Measurements from ENCODE around the gene RPTOR.
"Not testable (repeated sequence)": the region's sequence is repeated elsewhere in the genome, so short reads cannot be mapped to it uniquely, and the experiment has no call there.

RPTOR gene

DNA sequence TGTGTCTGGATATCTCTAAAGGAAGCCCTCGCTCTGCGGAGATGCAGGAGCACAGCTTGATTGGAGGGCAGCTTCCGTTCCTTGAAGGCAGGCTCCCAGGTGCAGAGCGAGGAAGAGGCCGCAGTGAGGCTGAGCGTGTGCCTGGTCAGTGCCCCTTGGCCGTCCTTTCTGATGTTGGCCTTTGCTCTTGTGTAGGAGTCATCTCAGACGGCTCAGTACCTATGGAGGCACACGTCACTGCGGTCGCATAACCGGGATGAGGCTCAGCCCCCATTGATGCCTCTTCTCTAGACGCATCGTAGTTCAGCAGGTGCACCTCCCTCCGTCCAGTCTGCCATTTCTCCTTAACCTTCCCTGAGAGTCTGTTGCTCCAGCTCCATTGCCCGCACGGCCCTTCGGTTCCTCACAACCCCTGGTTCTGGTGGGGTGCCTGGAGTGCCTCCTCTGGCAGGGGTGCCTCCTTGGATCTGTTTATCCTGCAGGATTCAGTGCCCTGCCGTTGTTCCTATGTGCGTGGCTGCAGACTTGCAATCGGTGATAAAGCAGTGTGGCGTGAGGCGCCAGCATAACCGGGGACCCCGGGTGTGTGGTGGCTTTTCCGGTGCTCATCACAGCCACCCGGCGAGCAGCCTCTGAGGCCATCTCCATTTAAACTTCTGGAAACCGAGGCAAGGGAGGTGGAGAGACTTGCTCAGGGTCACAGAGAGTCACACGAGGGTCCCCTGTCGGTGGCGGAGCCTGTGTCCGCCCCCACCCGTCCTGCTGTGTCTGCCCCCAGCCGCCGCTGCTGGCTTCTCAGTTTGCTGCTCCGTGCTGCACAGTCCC is 258.2 kb downstream of the RPTOR start:
- DNase-seq: no peak

DNA sequence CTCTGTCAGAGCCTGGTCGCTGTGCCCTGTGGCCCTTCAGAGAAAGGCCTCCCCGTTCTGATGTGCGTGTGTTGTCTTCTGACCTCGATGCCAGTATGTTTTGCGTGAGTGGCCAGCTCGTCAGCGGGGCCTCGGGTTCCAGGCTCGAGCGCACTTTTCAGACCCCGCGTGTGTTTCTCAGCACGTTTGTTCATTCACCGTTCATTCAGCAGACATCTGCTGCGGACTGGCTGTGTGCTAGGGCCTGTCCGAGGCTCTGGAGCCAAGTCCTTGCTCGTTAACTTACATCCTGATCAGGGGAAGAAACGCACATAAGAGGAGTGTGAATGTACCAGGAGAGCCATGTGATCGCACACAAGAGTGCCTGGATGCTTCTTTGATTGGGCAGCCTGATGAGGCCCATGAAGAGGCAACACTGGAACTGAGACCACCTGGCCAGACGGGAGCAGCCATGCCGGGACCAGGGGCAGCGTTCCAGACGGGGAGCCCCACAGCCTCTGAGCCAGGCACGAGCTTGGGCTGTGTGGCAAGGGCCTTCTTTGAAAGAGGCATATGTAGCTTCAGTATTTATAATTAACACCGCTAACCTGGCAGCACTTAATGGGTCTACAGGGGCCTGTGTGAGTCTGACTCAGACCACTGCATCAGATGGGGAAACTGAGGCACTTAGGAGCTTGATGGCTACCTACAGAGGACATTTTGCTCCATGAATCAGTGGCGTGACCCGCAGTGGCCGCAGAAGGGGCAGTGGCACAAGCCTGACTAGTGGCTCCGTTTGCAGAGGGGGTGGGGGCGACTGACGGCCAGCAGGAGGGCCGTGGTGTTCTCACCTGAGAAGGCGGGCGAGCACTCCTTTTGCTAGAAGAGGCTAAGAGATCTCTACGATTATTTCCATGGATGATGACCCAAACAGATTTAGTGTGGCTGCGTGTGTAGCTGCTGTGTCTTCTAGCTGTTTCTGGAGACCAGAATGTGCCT is 259.1 kb downstream of the RPTOR start:
- DNase-seq: no peak

DNA sequence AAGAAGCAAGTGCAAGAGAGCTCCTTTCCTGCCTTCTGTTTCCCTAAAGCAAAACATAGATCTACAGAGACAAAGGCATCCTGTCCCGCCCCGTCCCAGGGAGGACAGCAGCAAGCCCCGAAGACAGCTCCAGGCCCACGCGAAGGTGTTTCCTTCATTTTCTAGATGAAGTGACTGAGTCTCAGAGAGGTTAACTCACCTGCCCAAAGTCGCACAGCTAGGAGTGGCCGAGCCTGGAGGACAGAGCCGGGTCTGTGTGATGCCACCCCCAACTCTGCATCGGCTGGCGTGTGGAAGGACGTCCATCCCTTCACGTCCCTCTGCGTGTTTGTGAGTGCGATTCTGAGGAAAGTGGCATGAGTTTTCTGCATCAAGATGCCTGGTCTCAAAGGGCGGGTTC is 259.8 kb downstream of the RPTOR start:
- DNase-seq: no peak

DNA sequence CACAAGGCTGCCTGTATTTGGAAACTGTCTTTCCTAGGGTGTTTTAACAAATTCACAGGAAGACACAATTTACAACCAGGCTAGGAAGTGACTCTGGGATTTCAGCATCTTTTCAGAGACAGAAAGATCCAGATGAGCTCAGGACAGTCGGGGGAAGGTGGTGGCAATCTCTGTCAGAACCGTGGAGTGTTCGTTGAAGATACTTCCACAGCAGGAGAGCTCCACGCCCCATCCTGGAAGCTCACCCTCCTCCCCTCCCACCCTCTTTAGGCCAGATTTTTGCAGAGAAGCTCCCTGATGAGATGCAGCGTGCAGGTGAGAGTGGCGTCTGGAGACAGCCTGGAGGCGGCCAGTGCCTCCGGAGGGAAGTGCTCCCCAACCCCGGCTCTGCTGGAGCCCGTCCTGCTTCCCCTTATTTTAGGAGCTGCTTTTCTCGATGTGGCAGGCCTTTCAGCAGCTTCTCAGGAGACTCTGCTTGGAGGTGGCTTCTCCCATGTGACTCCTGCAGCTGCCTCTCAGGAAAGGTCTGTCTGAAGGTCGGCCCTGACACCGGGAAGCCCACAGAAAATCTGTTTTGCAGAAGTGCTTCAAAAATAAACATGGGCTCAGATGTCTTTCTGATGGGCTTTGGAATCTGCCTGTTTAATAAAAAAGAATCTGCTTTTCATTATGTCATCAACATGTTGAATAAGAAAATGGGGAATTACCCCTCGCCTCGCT is 260.6 kb downstream of the RPTOR start:
- no peak for DNase-seq

DNA sequence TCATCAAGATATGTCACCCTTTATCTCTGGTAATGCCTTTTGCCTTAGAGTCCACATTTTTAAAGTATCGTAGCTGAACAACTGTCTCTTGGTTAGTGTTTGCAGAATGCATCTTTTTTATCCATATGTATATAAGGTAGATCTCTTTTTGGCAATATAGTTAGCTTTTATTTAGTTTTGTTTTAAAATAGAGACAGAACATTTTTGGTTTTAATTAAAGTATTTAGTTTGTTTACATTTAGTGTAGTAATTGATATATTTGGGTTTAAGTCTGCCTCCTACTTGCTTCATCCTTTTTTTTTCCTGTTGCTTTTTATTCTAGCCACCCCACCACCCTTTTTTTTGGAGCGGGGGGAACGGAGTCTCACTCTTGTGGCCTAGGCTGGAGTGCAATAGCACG is 262.4 kb downstream of the RPTOR start:
- DNase-seq: no peak

DNA sequence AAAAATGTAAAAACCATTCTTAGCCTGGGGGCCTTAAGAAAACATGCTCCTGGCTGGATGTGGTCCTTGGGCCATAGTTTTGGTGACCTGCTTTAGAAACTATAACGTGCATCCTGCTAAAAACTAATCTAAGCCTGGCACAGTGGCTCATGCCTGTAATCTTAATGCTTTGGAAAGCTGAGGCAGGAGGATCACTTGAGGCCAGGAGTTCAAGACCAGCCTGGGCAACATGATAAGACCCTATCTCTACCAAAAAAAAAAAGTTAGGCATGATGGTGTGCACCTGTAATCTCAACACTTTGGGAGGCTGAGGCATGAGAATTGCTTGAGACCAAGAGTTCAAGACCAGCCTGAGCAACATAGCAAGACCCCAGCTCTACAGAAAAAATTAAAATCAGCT is 263.2 kb downstream of the RPTOR start:
- DNase-seq: no peak

DNA sequence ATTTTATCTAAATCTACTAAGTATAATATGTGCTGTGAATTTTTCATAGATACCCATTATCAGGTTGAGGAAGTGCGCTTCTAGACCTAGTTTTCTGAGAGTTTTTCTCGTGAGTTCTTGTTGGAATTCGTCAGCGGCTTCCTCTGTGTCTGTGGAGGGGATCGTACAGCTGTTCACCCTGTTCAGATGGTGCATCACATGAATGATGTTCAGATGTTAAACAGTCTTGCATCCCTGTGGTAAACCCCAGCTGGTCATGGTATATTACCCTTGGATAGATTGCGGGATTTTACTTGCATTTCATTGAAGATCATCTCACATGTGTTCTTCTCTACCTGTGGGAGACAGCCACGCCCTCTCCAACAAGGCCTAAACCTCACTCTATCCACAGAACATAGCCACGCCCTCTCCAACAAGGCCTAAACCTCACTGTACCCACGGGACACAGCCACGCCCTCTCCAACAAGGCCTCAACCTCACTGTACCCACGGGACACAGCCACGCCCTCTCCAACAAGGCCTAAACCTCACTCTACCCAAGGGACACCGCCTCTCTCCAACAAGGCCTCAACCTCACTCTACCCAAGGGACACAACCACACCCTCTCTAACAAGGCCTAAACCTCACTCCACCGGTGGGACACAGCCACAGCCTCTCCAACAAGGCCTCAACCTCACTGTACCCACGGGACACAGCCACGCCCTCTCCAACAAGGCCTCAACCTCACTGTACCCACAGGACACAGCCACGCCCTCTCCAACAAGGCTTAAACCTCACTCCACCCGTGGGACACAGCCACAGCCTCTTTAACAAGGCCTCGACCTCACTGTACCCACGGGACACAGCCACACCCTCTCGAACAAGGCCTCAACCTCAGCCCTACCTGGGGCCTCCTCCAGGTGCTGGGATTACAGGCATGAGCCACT is 266.8 kb downstream of the RPTOR start:
- no peak for DNase-seq

DNA sequence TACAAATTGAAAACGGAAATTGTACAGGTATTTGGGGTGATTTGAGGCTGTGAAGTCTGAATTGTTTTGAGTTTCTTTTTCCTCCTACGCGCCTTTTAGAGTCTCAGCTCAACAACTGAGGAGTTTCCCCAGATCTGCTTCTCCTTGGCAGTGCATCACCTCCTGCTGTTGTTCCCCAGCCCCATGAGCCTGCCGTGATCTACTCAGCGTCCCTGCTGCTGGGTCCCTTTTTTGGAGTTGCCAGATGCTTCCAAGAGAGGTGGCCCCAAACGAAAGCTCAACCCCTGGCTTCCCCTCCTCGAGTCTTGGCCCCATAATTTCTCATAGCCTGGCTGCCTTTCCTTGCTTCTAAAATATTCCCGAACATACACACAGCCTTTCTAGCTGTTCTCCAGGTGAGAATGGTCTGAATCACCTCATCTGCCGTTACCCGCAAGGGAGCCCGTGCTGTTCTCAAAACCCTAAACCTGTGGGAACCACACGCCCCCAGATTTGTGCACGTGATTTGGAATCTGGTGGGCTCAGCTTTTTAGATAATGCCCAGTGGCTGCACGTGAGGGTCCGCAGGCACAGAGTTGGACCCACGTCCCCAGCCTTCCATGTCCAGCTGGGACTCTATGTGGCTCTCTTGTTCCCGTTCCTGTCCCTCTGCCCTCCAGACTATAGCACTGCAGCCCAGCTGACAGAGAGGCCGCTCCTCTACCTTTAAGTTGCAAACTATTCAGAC is 267.9 kb downstream of the RPTOR start:
- no peak for DNase-seq

DNA sequence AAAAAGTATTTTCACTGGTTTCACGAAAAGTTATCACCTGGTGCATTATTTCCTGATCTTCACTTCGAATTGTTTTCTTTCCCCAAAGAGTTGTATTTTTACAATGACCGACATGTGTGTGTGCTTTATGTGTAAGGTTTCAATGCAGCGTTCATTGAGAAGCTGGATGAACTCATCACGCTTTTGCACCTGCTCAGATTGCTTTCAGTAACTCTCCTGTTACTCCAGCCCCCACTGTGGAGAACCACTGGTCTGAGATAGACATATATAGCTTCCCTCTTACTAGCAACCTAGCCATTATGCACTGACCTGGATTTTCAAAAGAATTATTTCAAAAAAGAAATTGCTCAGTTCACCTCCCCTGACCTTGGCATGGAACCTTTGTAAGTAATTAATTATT is 268.7 kb downstream of the RPTOR start:
- DNase-seq: no peak

DNA sequence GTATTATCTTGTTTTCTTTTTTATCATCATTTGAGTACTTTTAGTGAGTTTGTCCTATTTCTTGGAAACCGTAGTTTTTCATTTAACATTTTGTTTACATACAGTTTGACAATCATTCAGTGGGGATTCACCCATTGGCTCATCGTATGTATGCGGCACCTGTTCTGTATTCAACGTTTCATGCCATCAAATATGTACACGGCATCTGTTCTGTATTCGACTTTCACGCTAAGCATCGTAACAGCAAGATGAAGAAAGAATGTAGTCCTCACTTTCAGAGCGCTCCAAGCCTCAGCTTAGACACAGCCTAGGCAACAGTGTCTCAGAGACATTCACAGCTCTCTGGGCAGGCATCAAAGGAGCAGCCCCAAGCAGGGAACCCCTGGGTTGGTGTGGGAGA is 269.9 kb downstream of the RPTOR start:
- DNase-seq: no peak

DNA sequence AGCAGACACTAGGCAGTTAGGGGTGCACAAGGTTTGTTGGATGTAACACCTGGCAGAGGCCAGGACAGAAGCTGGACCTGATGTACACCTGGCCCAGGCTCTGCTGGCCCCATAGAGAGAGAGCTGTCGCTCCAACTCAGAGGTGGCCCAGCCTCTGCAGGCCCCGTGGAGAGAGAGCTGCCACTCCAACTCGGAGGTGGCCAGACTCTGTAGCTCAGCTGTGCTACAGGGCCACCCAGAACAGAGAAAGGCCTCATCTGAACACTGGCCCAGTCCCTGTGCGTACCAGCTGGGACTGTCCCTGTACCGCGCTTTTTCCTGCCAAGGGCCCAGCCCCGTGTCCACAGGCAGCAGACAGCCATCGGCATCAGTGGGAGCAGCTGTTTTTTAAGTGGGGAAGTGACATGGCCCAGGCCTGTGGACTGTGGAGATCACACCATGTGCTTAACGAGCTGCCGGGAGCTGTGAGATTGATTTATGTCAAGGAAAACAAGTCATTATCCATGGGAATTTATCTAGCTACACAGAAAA is 270.6 kb downstream of the RPTOR start:
- no peak for DNase-seq

DNA sequence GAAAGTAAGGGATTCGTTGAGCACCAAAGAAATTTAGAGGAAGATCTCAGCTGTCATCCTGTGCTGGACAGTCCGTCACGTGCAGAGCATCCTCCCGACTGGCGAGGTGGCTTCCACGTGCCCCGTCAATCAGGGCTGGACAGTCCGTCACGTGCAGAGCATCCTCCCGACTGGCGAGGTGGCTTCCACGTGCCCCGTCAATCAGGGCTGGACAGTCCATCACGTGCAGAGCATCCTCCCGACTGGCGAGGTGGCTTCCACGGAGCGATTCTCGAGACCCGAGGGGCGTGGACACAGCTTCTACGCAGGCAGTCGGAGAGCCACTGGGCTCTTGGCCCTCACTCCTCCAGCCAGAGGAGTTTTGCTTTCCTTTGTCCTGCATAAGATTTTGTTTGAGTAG is 271.1 kb downstream of the RPTOR start:
- not testable (repeated sequence) for DNase-seq

DNA sequence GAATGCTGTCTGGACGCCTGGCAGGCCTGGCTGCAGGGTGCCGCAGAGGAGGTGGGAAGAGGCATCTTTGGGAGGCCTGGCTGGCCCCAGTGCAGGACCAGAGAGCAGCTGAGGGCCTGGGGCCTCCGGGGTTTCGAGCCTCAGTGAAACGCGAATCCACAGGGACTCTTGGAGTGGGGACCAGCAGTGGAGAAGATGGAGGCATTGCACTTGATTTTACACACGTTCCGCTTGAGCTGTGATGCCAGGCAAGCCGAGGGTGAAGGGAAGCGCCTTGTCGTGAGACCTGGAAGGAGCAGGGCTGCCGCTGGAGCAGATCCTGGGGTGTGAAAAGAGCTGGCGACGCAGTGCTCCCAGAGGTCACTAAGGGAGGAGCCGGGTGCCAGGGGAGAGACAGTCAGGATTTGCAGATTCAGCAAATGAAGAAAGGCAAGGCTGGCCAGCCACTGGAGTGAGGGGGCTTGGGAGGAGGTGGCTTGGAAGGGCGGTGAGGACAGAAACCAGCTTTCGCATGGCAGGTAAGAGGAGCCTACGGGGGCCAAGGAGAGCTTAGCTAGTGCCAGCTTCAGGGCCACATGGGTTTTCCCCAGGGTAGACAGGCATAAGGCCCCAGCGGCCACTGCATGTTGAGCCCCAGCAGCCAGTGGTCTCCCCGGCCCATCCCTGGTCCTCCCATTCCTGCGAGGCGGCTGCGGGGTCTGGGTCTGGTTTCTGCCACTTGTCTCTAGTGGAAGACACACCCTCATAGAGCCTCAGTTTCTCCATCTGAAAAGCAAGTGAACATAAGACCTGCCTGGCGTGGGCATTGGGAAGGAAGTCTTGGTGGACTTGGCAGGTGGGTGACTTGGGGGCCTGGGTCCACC is 271.8 kb downstream of the RPTOR start:
- no peak for DNase-seq

DNA sequence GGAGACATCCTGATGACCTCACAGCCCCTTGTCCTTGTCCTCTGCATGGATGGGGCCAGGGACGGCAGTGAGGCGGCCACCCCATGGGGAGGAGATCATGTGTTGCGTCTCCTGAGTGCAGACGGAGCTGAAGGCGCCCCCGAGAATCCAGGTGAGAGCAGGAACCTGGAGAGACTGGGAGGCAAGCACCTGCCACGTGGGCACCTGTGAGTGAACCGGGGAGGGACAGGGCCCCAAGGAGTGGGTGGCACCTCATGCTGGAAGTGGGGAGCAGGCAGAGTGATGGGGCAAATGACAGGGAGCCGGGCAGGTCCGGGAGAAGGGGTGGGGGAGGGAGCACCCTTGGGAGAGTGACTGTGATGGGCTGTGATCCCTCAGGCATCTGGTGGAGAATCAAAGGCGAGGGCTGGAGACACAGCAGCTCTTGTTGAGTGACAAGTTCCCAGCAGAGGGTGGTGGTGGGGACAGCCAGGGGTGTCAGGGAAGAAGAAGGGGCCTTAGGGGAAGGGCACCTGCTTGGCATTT is 272.7 kb downstream of the RPTOR start:
- no peak for DNase-seq

DNA sequence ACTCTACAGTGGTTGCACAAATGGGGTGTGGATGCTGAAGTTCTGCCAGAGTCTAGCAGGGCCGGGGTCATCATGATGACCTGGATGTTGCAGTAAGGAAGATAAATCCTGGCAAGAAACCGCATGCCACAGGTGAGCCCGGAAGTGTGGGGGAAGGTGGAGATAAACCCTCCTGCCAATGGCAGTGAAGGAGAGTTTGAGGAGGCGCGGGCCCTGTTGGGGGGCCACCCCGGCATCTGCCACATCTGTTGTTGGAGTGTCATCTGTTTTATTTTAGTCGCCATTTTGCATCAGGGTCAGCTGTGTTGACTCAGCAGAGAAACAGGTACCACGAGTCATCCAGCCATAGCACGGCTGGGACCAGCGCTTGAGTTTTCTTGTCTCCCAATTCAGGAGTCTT is 273.2 kb downstream of the RPTOR start:
- no peak for DNase-seq

DNA sequence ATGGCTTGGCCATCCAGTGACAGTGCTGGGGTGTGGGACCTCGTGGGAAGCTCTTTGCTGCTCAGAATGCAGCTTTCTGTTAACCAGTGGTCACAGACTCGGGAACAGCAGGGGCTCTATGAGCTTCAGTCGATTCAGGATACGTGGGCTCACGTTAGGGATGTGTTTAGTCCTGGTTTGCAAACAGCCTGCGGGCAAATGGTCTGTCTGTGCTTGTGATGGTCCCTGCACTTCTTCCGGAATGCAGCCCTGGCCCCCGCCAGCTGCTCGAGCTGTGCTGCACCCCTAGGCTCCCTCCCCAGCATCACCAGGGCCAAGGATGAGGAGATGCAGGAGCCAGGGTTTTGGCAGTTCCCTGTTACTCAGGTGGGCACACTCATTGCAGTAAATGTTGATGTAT is 274.2 kb downstream of the RPTOR start:
- no peak for DNase-seq

DNA sequence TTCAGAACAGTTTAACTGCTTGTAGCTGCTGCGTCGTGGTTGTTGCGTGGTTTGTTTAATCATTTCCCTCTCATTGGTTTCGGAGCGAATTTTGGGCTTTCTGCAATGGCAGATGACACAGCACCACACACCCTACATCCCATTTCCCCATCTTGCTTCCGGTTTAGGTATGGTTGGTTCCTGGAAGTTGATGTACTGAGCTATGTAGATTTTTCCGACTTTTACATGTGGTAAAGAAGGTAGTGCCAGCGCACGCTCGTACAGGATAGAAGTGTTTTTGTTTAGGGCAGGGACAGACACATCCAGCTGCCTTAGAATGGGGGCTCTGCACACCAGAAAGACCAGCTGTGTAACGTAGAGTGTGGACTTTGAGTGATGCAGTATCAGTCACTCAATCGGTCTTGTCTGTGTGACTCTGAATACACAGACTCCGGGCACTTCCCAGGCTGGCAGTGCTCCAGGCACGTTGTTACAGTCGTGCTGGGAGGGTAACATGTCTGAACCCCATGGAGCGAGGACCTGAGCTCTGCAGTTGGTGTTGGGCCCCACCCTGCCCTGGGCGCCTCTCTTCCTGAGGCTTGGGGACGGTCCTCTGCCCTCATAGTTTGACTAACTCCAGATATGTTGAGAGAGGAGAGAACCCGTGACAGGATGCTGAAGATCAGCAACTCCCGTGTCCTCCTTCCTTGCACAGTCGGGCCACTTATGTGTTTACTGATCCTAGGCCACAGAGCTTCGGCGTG is 275.0 kb downstream of the RPTOR start:
- no peak for DNase-seq

DNA sequence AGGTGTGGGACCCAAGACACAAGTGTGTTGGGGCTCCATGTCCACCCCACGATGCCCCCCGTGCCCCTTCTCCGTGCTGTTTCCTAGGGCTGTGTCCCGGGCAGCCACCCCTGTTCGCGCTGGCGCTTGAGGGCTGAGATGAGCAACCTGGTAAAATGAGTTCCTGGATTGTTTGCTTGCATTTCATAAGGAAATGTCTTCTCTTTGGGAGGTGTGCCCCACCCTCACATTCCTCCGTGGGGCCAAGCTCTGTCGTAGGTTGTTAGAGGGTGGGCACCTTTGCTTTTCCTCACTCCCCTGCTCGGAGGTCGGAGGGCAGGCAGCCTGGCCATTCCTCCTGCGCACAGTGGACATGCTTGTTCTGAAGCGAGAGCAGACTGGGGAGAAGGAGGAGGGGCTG is 275.7 kb downstream of the RPTOR start:
- no peak for DNase-seq

DNA sequence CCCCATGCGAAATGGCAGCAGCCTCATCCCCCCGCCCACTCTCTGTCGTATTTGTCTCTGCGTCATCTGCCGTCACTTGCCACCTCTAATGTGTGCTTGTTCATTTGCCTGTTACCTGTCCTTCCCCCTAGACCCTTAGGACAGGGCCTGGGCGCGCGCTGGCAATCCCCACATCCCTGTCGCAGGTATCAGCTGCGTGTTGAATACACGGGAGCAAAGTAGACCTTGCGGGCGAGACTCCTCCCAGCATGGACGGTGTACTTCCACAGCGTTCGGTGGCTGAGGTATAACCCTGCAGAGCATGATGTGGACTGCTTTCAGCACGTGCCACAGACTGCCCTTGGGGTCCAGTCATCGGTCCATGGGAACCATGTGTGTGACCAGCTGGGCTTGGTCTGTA is 276.9 kb downstream of the RPTOR start:
- no peak for DNase-seq
